ENCODE measurements around the gene SLC23A1. TPM values are rescaled to one million over a fixed set of nuclear protein-coding genes. Genes with fewer than 3 reads are reported as not detected.

Gene SLC23A1
- total and polyA plus RNA-seq, 9 of the 15 experiments (the other 6 are each of a cell fraction or from before 2014, with no cell fraction given) = 0.03 to 0.20 (median 0.05) TPM; not detected in 5

DNA sequence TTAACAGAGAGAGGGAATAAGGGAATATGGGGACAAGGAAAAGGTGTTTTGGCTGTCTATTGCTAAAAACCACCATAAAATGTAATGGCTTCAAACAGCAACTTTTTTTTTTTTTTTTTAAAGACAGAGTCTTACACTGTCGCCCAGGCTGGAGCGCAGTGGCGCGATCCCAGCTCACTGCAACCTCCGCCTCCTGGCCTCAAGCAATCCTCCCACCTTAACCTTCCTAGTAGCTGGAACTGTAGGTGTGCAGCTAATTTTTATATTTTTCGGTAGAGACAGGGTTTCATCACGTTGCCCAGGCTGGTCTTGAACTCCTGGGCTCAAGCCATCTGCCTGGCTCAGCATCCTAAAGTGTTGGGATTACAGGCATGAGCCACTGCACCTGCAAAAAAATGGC is 25.1 kb upstream of the SLC23A1 start:
- 65% methylated on average over 7 of the region's 7 CpGs for WGBS (ENCODE audit: insufficient coverage, low coverage, missing lambda C conversion rate)
- no peak for FAIRE-seq
- Histone ChIP-seq H3K4me1 (replicated peaks in 1 of 2; ENCODE audit: control insufficient read depth in 2 of 2, insufficient read depth in 2 of 2, low read length in 2 of 2) (peaks cover 6 to 12% of the 10 kb centered on the region in 2 experiments; a peak in 4 of 5 replicates), H3K36me3 (ENCODE audit: control insufficient read depth, insufficient read depth, low read length) (no peaks in the 10 kb centered on the region), H3K79me2 (ENCODE audit: control insufficient read depth, insufficient read depth, low read length) (no peaks in the 10 kb centered on the region), H3K9me3 (replicated peaks; ENCODE audit: control insufficient read depth, insufficient read depth, low read depth, low read length) (no peaks in the 10 kb centered on the region), H3K27me3 (ENCODE audit: control insufficient read depth in 2 of 2, insufficient read depth in 2 of 2, low read length in 2 of 2) (no peaks in the 10 kb centered on the region), H3K27ac (ENCODE audit: extremely low read depth, low read depth, low read length) (no peak overlapping the region), H3K4me2 (ENCODE audit: insufficient read depth, low read length) (no peak overlapping the region), H3K4me3 (no peak overlapping the region), H2AFZ (ENCODE audit: low read depth, low read length) (no peak overlapping the region), H3K9me1 (ENCODE audit: control insufficient read depth, insufficient read depth, low read length) (no peaks in the 10 kb centered on the region), H4K20me1 (replicated peaks; ENCODE audit: control insufficient read depth, insufficient read depth, low read length) (no peaks in the 10 kb centered on the region), H3K9ac (ENCODE audit: insufficient read depth in 1 of 2, low read depth in 2 of 2, low read length in 2 of 2) (no peak overlapping the region)
- CTCF ChIA-PET (ENCODE audit: low intra/inter-chr PET ratio) = no interaction called here
- no peak for ATAC-seq
- TF ChIP-seq ZNF12 (CRISPR knock-in tag; IDR thresholded peaks at IDR 0.05) (no peak), TFAM (CRISPR knock-in tag; conservative IDR thresholded peaks at IDR 0.05) (no peak), CC2D1A (IDR thresholded peaks at IDR 0.05) (no peak), PHB2 (IDR thresholded peaks at IDR 0.05; ENCODE audit: low read depth) (no peak), HEY1 (CRISPR knock-in tag; IDR thresholded peaks at IDR 0.05; ENCODE audit: borderline replicate concordance) (no peak), SRSF7 (optimal IDR thresholded peaks at IDR 0.05; ENCODE audit: low read depth, low read length) (no peak)
- BruUV-seq (replicated peaks) = no TSS peak
- intact Hi-C loops (cut with micrococcal nuclease) (no loop called here), in situ Hi-C loops (cut with MboI) (no loop called here)
- no peak for DNase-seq (ENCODE audit: extremely low read depth in 1 of 4, low spot score in 3 of 4)
- POLR2A ChIA-PET = interaction anchor here (0.6 to 1.3 kb wide), 2 partner anchors 10 to 22 kb away, joined by 4 read pairs; no protein-coding TSS in a partner anchor

DNA sequence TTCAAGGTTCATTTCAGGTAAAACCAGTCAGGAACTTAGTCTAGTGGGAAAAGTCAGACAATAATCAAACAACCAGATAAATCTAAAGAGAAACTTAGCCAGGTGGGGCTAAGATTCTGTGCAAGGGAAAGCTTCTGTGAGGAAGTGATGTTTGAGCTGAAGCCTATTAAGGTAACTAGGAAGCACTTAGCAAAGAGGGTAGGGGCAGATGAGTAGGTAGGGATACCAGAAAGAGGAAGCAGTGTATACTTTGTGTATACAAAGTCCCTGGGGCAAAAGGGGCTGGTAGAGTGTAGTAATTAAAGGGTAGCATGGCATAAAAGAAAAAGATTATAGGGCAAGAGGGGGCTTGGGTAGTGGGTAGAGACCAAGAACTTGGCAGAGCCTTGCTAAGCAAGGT is 24.4 kb upstream of the SLC23A1 start:
- POLR2A ChIA-PET = interaction anchor here (1.1 to 1.3 kb wide), 2 partner anchors 10 to 108 kb away, joined by 3 to 4 read pairs; no protein-coding TSS in a partner anchor
- Histone ChIP-seq H3K9me1 (ENCODE audit: control insufficient read depth, insufficient read depth, low read length) (no peaks in the 10 kb centered on the region), H3K27me3 (ENCODE audit: control insufficient read depth in 2 of 2, insufficient read depth in 2 of 2, low read length in 2 of 2) (no peaks in the 10 kb centered on the region), H3K4me2 (ENCODE audit: insufficient read depth, low read length) (no peak overlapping the region), H4K20me1 (replicated peaks; ENCODE audit: control insufficient read depth, insufficient read depth, low read length) (no peaks in the 10 kb centered on the region), H3K4me1 (replicated peaks in 1 of 2; ENCODE audit: control insufficient read depth in 2 of 2, insufficient read depth in 2 of 2, low read length in 2 of 2) (peaks cover 6 to 12% of the 10 kb centered on the region in 2 experiments; a peak in 4 of 5 replicates), H2AFZ (ENCODE audit: low read depth, low read length) (no peak overlapping the region), H3K27ac (ENCODE audit: extremely low read depth, low read depth, low read length) (no peak overlapping the region), H3K36me3 (ENCODE audit: control insufficient read depth, insufficient read depth, low read length) (no peaks in the 10 kb centered on the region), H3K4me3 (no peak overlapping the region), H3K9me3 (replicated peaks; ENCODE audit: control insufficient read depth, insufficient read depth, low read depth, low read length) (no peaks in the 10 kb centered on the region), H3K79me2 (ENCODE audit: control insufficient read depth, insufficient read depth, low read length) (no peaks in the 10 kb centered on the region), H3K9ac (ENCODE audit: insufficient read depth in 1 of 2, low read depth in 2 of 2, low read length in 2 of 2) (no peak overlapping the region)
- FAIRE-seq (no peak), ATAC-seq (no peak), DNase-seq (ENCODE audit: extremely low read depth in 1 of 4, low spot score in 3 of 4) (no peak)
- CTCF ChIA-PET (ENCODE audit: low intra/inter-chr PET ratio) = no interaction called here
- intact Hi-C loops (cut with micrococcal nuclease) = no loop called here
- BruUV-seq (replicated peaks) = no TSS peak
- in situ Hi-C loops (cut with MboI) = no loop called here
- TF ChIP-seq, protein P1, sequence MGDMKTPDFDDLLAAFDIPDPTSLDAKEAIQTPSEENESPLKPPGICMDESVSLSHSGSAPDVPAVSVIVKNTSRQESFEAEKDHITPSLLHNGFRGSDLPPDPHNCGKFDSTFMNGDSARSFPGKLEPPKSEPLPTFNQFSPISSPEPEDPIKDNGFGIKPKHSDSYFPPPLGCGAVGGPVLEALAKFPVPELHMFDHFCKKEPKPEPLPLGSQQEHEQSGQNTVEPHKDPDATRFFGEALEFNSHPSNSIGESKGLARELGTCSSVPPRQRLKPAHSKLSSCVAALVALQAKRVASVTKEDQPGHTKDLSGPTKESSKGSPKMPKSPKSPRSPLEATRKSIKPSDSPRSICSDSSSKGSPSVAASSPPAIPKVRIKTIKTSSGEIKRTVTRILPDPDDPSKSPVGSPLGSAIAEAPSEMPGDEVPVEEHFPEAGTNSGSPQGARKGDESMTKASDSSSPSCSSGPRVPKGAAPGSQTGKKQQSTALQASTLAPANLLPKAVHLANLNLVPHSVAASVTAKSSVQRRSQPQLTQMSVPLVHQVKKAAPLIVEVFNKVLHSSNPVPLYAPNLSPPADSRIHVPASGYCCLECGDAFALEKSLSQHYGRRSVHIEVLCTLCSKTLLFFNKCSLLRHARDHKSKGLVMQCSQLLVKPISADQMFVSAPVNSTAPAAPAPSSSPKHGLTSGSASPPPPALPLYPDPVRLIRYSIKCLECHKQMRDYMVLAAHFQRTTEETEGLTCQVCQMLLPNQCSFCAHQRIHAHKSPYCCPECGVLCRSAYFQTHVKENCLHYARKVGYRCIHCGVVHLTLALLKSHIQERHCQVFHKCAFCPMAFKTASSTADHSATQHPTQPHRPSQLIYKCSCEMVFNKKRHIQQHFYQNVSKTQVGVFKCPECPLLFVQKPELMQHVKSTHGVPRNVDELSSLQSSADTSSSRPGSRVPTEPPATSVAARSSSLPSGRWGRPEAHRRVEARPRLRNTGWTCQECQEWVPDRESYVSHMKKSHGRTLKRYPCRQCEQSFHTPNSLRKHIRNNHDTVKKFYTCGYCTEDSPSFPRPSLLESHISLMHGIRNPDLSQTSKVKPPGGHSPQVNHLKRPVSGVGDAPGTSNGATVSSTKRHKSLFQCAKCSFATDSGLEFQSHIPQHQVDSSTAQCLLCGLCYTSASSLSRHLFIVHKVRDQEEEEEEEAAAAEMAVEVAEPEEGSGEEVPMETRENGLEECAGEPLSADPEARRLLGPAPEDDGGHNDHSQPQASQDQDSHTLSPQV (IDR thresholded peaks at IDR 0.05) = no peak
- TF ChIP-seq, protein P2, sequence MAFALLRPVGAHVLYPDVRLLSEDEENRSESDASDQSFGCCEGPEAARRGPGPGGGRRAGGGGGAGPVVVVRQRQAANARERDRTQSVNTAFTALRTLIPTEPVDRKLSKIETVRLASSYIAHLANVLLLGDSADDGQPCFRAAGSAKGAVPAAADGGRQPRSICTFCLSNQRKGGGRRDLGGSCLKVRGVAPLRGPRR (CRISPR knock-in tag; IDR thresholded peaks at IDR 0.05) = no peak
- TF ChIP-seq HIVEP1 (CRISPR knock-in tag; IDR thresholded peaks at IDR 0.05) = no peak
- TF ChIP-seq BHLHE40 (IDR thresholded peaks at IDR 0.05; ENCODE audit: low read length) = no peak
- no peak for TF ChIP-seq ZNF212 (CRISPR knock-in tag; IDR thresholded peaks at IDR 0.05)
- TF ChIP-seq, protein P3, sequence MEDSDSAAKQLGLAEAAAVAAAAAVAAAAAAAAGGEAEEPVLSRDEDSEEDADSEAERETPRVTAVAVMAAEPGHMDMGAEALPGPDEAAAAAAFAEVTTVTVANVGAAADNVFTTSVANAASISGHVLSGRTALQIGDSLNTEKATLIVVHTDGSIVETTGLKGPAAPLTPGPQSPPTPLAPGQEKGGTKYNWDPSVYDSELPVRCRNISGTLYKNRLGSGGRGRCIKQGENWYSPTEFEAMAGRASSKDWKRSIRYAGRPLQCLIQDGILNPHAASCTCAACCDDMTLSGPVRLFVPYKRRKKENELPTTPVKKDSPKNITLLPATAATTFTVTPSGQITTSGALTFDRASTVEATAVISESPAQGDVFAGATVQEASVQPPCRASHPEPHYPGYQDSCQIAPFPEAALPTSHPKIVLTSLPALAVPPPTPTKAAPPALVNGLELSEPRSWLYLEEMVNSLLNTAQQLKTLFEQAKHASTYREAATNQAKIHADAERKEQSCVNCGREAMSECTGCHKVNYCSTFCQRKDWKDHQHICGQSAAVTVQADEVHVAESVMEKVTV (CRISPR knock-in tag; IDR thresholded peaks at IDR 0.05) = no peak
